ENCODE data around the gene TOM1L1.

Gene TOM1L1

GRCh38 chr17:54907376-54907775 lies 6.7 kb downstream of the TOM1L1 start:
- no peak for DNase-seq
- H3K36me3 Mint-ChIP-seq: no peaks in the 10 kb centered on the region
- ATAC-seq (replicated peaks): no peak
- H3K4me3 Mint-ChIP-seq: no peak overlapping the region
- peaks cover 0 to 3% of the 10 kb centered on the region in 2 donors for H3K9me3 Mint-ChIP-seq
- H3K27me3 Mint-ChIP-seq: no peaks in the 10 kb centered on the region
- no peak overlapping the region for H3K27ac Mint-ChIP-seq
- no peaks in the 10 kb centered on the region for H3K4me1 Mint-ChIP-seq

GRCh38 chr17:54909766-54910165 lies 9.1 kb downstream of the TOM1L1 start:
- DNase-seq (no peak), ATAC-seq (replicated peaks) (no peak)
- Mint-ChIP-seq H3K4me3 (no peak overlapping the region), H3K27me3 (no peaks in the 10 kb centered on the region), H3K27ac (no peak overlapping the region), H3K36me3 (no peaks in the 10 kb centered on the region), H3K9me3 (peaks cover 0 to 4% of the 10 kb centered on the region in 2 donors), H3K4me1 (no peaks in the 10 kb centered on the region)

GRCh38 chr17:54916721-54917120 lies 16.1 kb downstream of the TOM1L1 start:
- H3K27ac Mint-ChIP-seq: no peak overlapping the region
- peaks cover 12 to 18% of the 10 kb centered on the region in 2 donors for H3K9me3 Mint-ChIP-seq
- ATAC-seq (replicated peaks) (no peak), DNase-seq (no peak)
- no peaks in the 10 kb centered on the region for H3K36me3 Mint-ChIP-seq
- no peaks in the 10 kb centered on the region for H3K4me1 Mint-ChIP-seq
- no peak overlapping the region for H3K4me3 Mint-ChIP-seq
- no peaks in the 10 kb centered on the region for H3K27me3 Mint-ChIP-seq

- ATAC-seq (replicated peaks): no peak
- H3K9me3 Mint-ChIP-seq: peaks cover 12 to 18% of the 10 kb centered on the region in 2 donors
Measured at GRCh38 chr17:54919425-54919824, 18.8 kb downstream of the TOM1L1 start.

GRCh38 chr17:54920819-54921218 lies 20.2 kb downstream of the TOM1L1 start:
- H3K27me3 Mint-ChIP-seq: no peaks in the 10 kb centered on the region
- no peaks in the 10 kb centered on the region for H3K4me1 Mint-ChIP-seq
- H3K4me3 Mint-ChIP-seq: no peak overlapping the region
- no peaks in the 10 kb centered on the region for H3K36me3 Mint-ChIP-seq
- peaks cover 11 to 18% of the 10 kb centered on the region in 2 donors for H3K9me3 Mint-ChIP-seq
- no peak overlapping the region for H3K27ac Mint-ChIP-seq
- DNase-seq (no peak), ATAC-seq (replicated peaks) (no peak)

More at GRCh38 chr17:54919425-54919824, 18.8 kb downstream of the TOM1L1 start:
- no peak for DNase-seq
- Mint-ChIP-seq H3K27me3 (no peaks in the 10 kb centered on the region), H3K4me3 (no peak overlapping the region), H3K36me3 (no peaks in the 10 kb centered on the region), H3K4me1 (no peaks in the 10 kb centered on the region), H3K27ac (no peak overlapping the region)

GRCh38 chr17:54924405-54924804 lies 23.8 kb downstream of the TOM1L1 start:
- Mint-ChIP-seq H3K4me1 (no peaks in the 10 kb centered on the region), H3K9me3 (no peaks in the 10 kb centered on the region), H3K4me3 (no peak overlapping the region), H3K27me3 (no peaks in the 10 kb centered on the region), H3K36me3 (no peaks in the 10 kb centered on the region), H3K27ac (no peak overlapping the region)
- ATAC-seq (replicated peaks) (no peak), DNase-seq (no peak)

GRCh38 chr17:54927525-54927924 lies 26.9 kb downstream of the TOM1L1 start:
- ATAC-seq (replicated peaks) (no peak), DNase-seq (no peak)
- Mint-ChIP-seq H3K9me3 (no peaks in the 10 kb centered on the region), H3K4me1 (no peaks in the 10 kb centered on the region), H3K36me3 (no peaks in the 10 kb centered on the region), H3K27me3 (no peaks in the 10 kb centered on the region), H3K4me3 (no peak overlapping the region), H3K27ac (no peak overlapping the region)

GRCh38 chr17:54932711-54933110 lies 32.1 kb downstream of the TOM1L1 start:
- Mint-ChIP-seq H3K27me3 (peaks cover 0 to 4% of the 10 kb centered on the region in 2 donors), H3K4me1 (no peaks in the 10 kb centered on the region), H3K27ac (no peak overlapping the region), H3K9me3 (no peaks in the 10 kb centered on the region), H3K36me3 (no peaks in the 10 kb centered on the region), H3K4me3 (no peak overlapping the region)
- ATAC-seq (replicated peaks): no peak
- no peak for DNase-seq

GRCh38 chr17:54933921-54934320 lies 33.3 kb downstream of the TOM1L1 start:
- H3K4me1 Mint-ChIP-seq: no peaks in the 10 kb centered on the region
- DNase-seq: no peak
- H3K9me3 Mint-ChIP-seq: no peaks in the 10 kb centered on the region
- no peak overlapping the region for H3K27ac Mint-ChIP-seq
- no peak for ATAC-seq (replicated peaks)
- H3K4me3 Mint-ChIP-seq: no peak overlapping the region
- peaks cover 0 to 4% of the 10 kb centered on the region in 2 donors for H3K27me3 Mint-ChIP-seq
- no peaks in the 10 kb centered on the region for H3K36me3 Mint-ChIP-seq

GRCh38 chr17:54935471-54935870 lies 34.8 kb downstream of the TOM1L1 start:
- no peak overlapping the region for H3K27ac Mint-ChIP-seq
- DNase-seq (no peak), ATAC-seq (replicated peaks) (no peak)
- no peak overlapping the region for H3K4me3 Mint-ChIP-seq
- no peaks in the 10 kb centered on the region for H3K9me3 Mint-ChIP-seq
- no peaks in the 10 kb centered on the region for H3K36me3 Mint-ChIP-seq
- peaks cover 0 to 4% of the 10 kb centered on the region in 2 donors for H3K27me3 Mint-ChIP-seq
- no peaks in the 10 kb centered on the region for H3K4me1 Mint-ChIP-seq

- DNase-seq (no peak), ATAC-seq (replicated peaks) (no peak)
- Mint-ChIP-seq H3K27ac (no peak overlapping the region), H3K4me1 (no peaks in the 10 kb centered on the region), H3K27me3 (peaks cover 0 to 4% of the 10 kb centered on the region in 2 donors), H3K36me3 (no peaks in the 10 kb centered on the region), H3K9me3 (no peaks in the 10 kb centered on the region), H3K4me3 (no peak overlapping the region)
Measured at GRCh38 chr17:54937018-54937417, 36.4 kb downstream of the TOM1L1 start.

GRCh38 chr17:54937426-54937825 lies 36.8 kb downstream of the TOM1L1 start:
- Mint-ChIP-seq H3K27ac (no peak overlapping the region), H3K4me3 (no peak overlapping the region), H3K27me3 (peaks cover 0 to 4% of the 10 kb centered on the region in 2 donors), H3K9me3 (no peaks in the 10 kb centered on the region), H3K4me1 (no peaks in the 10 kb centered on the region), H3K36me3 (no peaks in the 10 kb centered on the region)
- DNase-seq (no peak), ATAC-seq (replicated peaks) (no peak)

GRCh38 chr17:54941285-54941684 lies 40.6 kb downstream of the TOM1L1 start:
- no peaks in the 10 kb centered on the region for H3K36me3 Mint-ChIP-seq
- no peaks in the 10 kb centered on the region for H3K9me3 Mint-ChIP-seq
- no peak for DNase-seq
- ATAC-seq (replicated peaks): no peak
- no peak overlapping the region for H3K4me3 Mint-ChIP-seq
- no peaks in the 10 kb centered on the region for H3K27me3 Mint-ChIP-seq
- no peak overlapping the region for H3K27ac Mint-ChIP-seq
- no peaks in the 10 kb centered on the region for H3K4me1 Mint-ChIP-seq

- Mint-ChIP-seq H3K27ac (no peak overlapping the region), H3K27me3 (peaks cover 0 to 5% of the 10 kb centered on the region in 2 donors), H3K4me3 (no peak overlapping the region), H3K9me3 (peaks cover 0 to 1% of the 10 kb centered on the region in 2 donors), H3K4me1 (no peaks in the 10 kb centered on the region), H3K36me3 (peaks cover 0 to 3% of the 10 kb centered on the region in 2 donors)
- ATAC-seq (replicated peaks) (no peak), DNase-seq (no peak)
Measured at GRCh38 chr17:54944796-54945195, 44.1 kb downstream of the TOM1L1 start.

GRCh38 chr17:54945231-54945630 lies 44.6 kb downstream of the TOM1L1 start:
- Mint-ChIP-seq H3K4me1 (no peaks in the 10 kb centered on the region), H3K27me3 (peaks cover 0 to 5% of the 10 kb centered on the region in 2 donors), H3K27ac (no peak overlapping the region), H3K4me3 (no peak overlapping the region), H3K36me3 (peaks cover 0 to 3% of the 10 kb centered on the region in 2 donors), H3K9me3 (peaks cover 0 to 1% of the 10 kb centered on the region in 2 donors)
- DNase-seq: no peak
- no peak for ATAC-seq (replicated peaks)

GRCh38 chr17:54945671-54946070 lies 45.0 kb downstream of the TOM1L1 start:
- H3K36me3 Mint-ChIP-seq: peaks cover 0 to 3% of the 10 kb centered on the region in 2 donors
- DNase-seq (no peak), ATAC-seq (replicated peaks) (no peak)
- H3K4me1 Mint-ChIP-seq: no peaks in the 10 kb centered on the region
- peaks cover 0 to 5% of the 10 kb centered on the region in 2 donors for H3K27me3 Mint-ChIP-seq
- H3K4me3 Mint-ChIP-seq: no peak overlapping the region
- H3K9me3 Mint-ChIP-seq: peaks cover 0 to 1% of the 10 kb centered on the region in 2 donors
- no peak overlapping the region for H3K27ac Mint-ChIP-seq

Measured in stimulated activated naive B cell treated with anti-CD40 and anti-IgM and Interleukin-4, amounts not matched to agents 10 μg/mL and 1 μg/mL and 100 μg/mL, for 72 hours (primary cell).